ENCODE results near the gene GFER. TPM values are rescaled to one million over a fixed set of nuclear protein-coding genes. Genes with fewer than 3 reads are reported as not detected.

GFER gene
- total RNA-seq, 1 donor = 8.7 TPM

GRCh38 chr16:1966460-1966859 lies 17.5 kb upstream of the GFER start, which contains the start of gene RNF151:
Gene RNF151 (plus strand): TSS chr16:1966856. CDS start chr16:1966882, 26 bp downstream.
- H3K79me2 ChIP-seq (ENCODE audit: insufficient read depth, low read length) = peaks cover 55% of the 10 kb centered on the region
- no peaks in the 10 kb centered on the region for H3K27me3 ChIP-seq (ENCODE audit: insufficient read depth, low read length)
- H2AFZ ChIP-seq (ENCODE audit: low read length) = no peak within 1 kb of the TSS
- TF ChIP-seq CTCF (IDR thresholded peaks at IDR 0.05; ENCODE audit: extremely low read depth, low read depth, low read length) = no peak
- peak within 1 kb of the TSS; percentile 97 for H3K4me2 ChIP-seq (ENCODE audit: insufficient read depth, low read length)
- no peaks in the 10 kb centered on the region for H3K9me3 ChIP-seq (ENCODE audit: low read depth, low read length)
- DNase-seq (ENCODE audit: insufficient read length, low spot score, missing footprints) = peak; percentile 31
- H3K4me1 ChIP-seq (ENCODE audit: insufficient read depth, low read length) = peaks cover 25% of the 10 kb centered on the region
- H3K4me3 ChIP-seq (ENCODE audit: insufficient read depth, low read length) = peak within 1 kb of the TSS; percentile 91
- H4K20me1 ChIP-seq (ENCODE audit: insufficient read depth, low read length) = peaks cover 27% of the 10 kb centered on the region
- peak within 1 kb of the TSS; percentile 93 for H3K27ac ChIP-seq (ENCODE audit: low read depth, low read length)
- peaks cover 25% of the 10 kb centered on the region for H3K36me3 ChIP-seq (ENCODE audit: insufficient read depth, low read length)

GRCh38 chr16:1968146-1968953 lies 15.6 kb upstream of the GFER start:
- Histone ChIP-seq H3K79me2 (ENCODE audit: insufficient read depth, low read length) (peaks cover 52% of the 10 kb centered on the region), H3K27me3 (ENCODE audit: insufficient read depth, low read length) (no peaks in the 10 kb centered on the region), H3K4me2 (ENCODE audit: insufficient read depth, low read length) (no peak overlapping the region), H3K36me3 (ENCODE audit: insufficient read depth, low read length) (peaks cover 8% of the 10 kb centered on the region), H3K4me1 (ENCODE audit: insufficient read depth, low read length) (peaks cover 24% of the 10 kb centered on the region), H3K4me3 (ENCODE audit: insufficient read depth, low read length) (no peak overlapping the region), H3K9me3 (ENCODE audit: low read depth, low read length) (no peaks in the 10 kb centered on the region), H3K27ac (ENCODE audit: low read depth, low read length) (no peak overlapping the region), H2AFZ (ENCODE audit: low read length) (no peak overlapping the region), H4K20me1 (ENCODE audit: insufficient read depth, low read length) (peaks cover 9% of the 10 kb centered on the region)
- DNase-seq (ENCODE audit: insufficient read length, low spot score, missing footprints) = peak; percentile 64
- no peak for TF ChIP-seq CTCF (IDR thresholded peaks at IDR 0.05; ENCODE audit: extremely low read depth, low read depth, low read length)

- Histone ChIP-seq H3K27me3 (ENCODE audit: insufficient read depth, low read length) (no peaks in the 10 kb centered on the region), H3K36me3 (ENCODE audit: insufficient read depth, low read length) (peaks cover 22% of the 10 kb centered on the region), H2AFZ (ENCODE audit: low read length) (peak within 1 kb of the TSS; percentile 95), H3K4me3 (ENCODE audit: insufficient read depth, low read length) (peak within 1 kb of the TSS; percentile 98), H3K9me3 (ENCODE audit: low read depth, low read length) (no peaks in the 10 kb centered on the region), H3K79me2 (ENCODE audit: insufficient read depth, low read length) (peaks cover 31% of the 10 kb centered on the region), H3K27ac (ENCODE audit: low read depth, low read length) (peak within 1 kb of the TSS; percentile 94), H4K20me1 (ENCODE audit: insufficient read depth, low read length) (no peaks in the 10 kb centered on the region), H3K4me2 (ENCODE audit: insufficient read depth, low read length) (peak within 1 kb of the TSS; percentile 98), H3K4me1 (ENCODE audit: insufficient read depth, low read length) (peaks cover 10% of the 10 kb centered on the region)
- peak; percentile 100 for DNase-seq (ENCODE audit: insufficient read length, low spot score, missing footprints)
- TF ChIP-seq CTCF (IDR thresholded peaks at IDR 0.05; ENCODE audit: extremely low read depth, low read depth, low read length) = no peak
Observed at GRCh38 chr16:1971796-1972489, 12.1 kb upstream of the GFER start, which contains the start of gene TBL3. Gene TBL3 (plus strand): TSS chr16:1972053. CDS start chr16:1972165, 112 bp downstream.

GRCh38 chr16:1972490-1972877 lies 11.5 kb upstream of the GFER start:
- Histone ChIP-seq H3K4me2 (ENCODE audit: insufficient read depth, low read length) (peak overlapping the region; percentile 98), H3K9me3 (ENCODE audit: low read depth, low read length) (no peaks in the 10 kb centered on the region), H3K27me3 (ENCODE audit: insufficient read depth, low read length) (no peaks in the 10 kb centered on the region), H4K20me1 (ENCODE audit: insufficient read depth, low read length) (no peaks in the 10 kb centered on the region), H2AFZ (ENCODE audit: low read length) (peak overlapping the region; percentile 80), H3K4me3 (ENCODE audit: insufficient read depth, low read length) (peak overlapping the region; percentile 98), H3K79me2 (ENCODE audit: insufficient read depth, low read length) (peaks cover 26% of the 10 kb centered on the region), H3K4me1 (ENCODE audit: insufficient read depth, low read length) (peaks cover 10% of the 10 kb centered on the region), H3K36me3 (ENCODE audit: insufficient read depth, low read length) (peaks cover 24% of the 10 kb centered on the region), H3K27ac (ENCODE audit: low read depth, low read length) (peak overlapping the region; percentile 94)
- DNase-seq (ENCODE audit: insufficient read length, low spot score, missing footprints) = peak; percentile 98
- no peak for TF ChIP-seq CTCF (IDR thresholded peaks at IDR 0.05; ENCODE audit: extremely low read depth, low read depth, low read length)

All from osteoblast (primary cell).